HG03520 (cell line): ENCODE data around the gene MYOM1.
"Not testable (repeated sequence)": the region's sequence is repeated elsewhere in the genome, so short reads cannot be mapped to it uniquely, and the experiment has no call there.

Experiments used
- ATAC-seq: cut with Tn5 transposase; IDR thresholded peaks from one replicate; pipeline ENCODE4 v1.9.1; 2021; ENCODE audit warnings: mild to moderate bottlenecking, moderate library complexity; ENCODE audit not compliant: unreplicated experiment

Gene MYOM1

GRCh38 chr18:3221496-3221895 lies 1.7 kb upstream of the MYOM1 start:
- no peak for ATAC-seq

- not testable (repeated sequence) for ATAC-seq
Observed at GRCh38 chr18:3220868-3221267, 1.1 kb upstream of the MYOM1 start.

GRCh38 chr18:3219241-3219630 lies 532 bp downstream of the MYOM1 start:
- no peak for ATAC-seq

- no peak for ATAC-seq
Observed at GRCh38 chr18:3218819-3219218, 949 bp downstream of the MYOM1 start.

- no peak for ATAC-seq
Observed at GRCh38 chr18:3217948-3218647, 1.7 kb downstream of the MYOM1 start.

GRCh38 chr18:3216987-3217386 lies 2.8 kb downstream of the MYOM1 start:
- ATAC-seq, result no peak

GRCh38 chr18:3214855-3215637 lies 4.7 kb downstream of the MYOM1 start:
- no peak for ATAC-seq

GRCh38 chr18:3213300-3214059 lies 6.3 kb downstream of the MYOM1 start:
- no peak for ATAC-seq

GRCh38 chr18:3212657-3213056 lies 7.1 kb downstream of the MYOM1 start:
- ATAC-seq, result no peak

GRCh38 chr18:3211236-3211992 lies 8.4 kb downstream of the MYOM1 start:
- no peak for ATAC-seq

GRCh38 chr18:3209859-3210569 lies 9.8 kb downstream of the MYOM1 start:
- ATAC-seq, result peak; percentile 67

- no peak for ATAC-seq
Observed at GRCh38 chr18:3207565-3207964, 12.2 kb downstream of the MYOM1 start.

GRCh38 chr18:3205239-3205638 lies 14.5 kb downstream of the MYOM1 start:
- ATAC-seq, result no peak

GRCh38 chr18:3199942-3200645 lies 19.7 kb downstream of the MYOM1 start:
- no peak for ATAC-seq

- not testable (repeated sequence) for ATAC-seq
Observed at GRCh38 chr18:3198260-3198860, 21.4 kb downstream of the MYOM1 start.

- ATAC-seq, result no peak
Observed at GRCh38 chr18:3194947-3195612, 24.7 kb downstream of the MYOM1 start.

- ATAC-seq, result no peak
Observed at GRCh38 chr18:3193331-3193730, 26.4 kb downstream of the MYOM1 start.

GRCh38 chr18:3192752-3193151 lies 27.0 kb downstream of the MYOM1 start:
- no peak for ATAC-seq

- ATAC-seq, result no peak
Observed at GRCh38 chr18:3192286-3192685, 27.5 kb downstream of the MYOM1 start.
